Breast epithelium (tissue), 3 donors: ENCODE data around the gene CA7.

ENCODE experiments used
- CTCF ChIP-seq, 3 donors: fragments of 450-650 bp; IDR thresholded peaks; one replicate each; pipeline ENCODE4 v1.5.1; 2016 to 2017; ENCODE audit warnings: antibody characterized with exemption in 3 of 3, mild to moderate bottlenecking in 3 of 3, moderate library complexity in 3 of 3
- POLR2A ChIP-seq: fragments of 450-650 bp; IDR thresholded peaks from one replicate; pipeline ENCODE4 v1.6.1; 2016; ENCODE audit warnings: antibody characterized with exemption, mild to moderate bottlenecking, moderate library complexity
- POLR2AphosphoS5 ChIP-seq, 3 donors: sonication (generic); formaldehyde crosslinking; IDR thresholded peaks; one replicate each; pipeline ENCODE4 v1.6.1; 2017; ENCODE audit warnings: antibody characterized with exemption in 3 of 3

- TF ChIP-seq POLR2A (no peak), CTCF (IDR thresholded peaks at IDR 0.05) (peak in 2 of 3 donors; percentile 55 to 58), POLR2AphosphoS5 (IDR thresholded peaks at IDR 0.05) (no peak)
Measured at GRCh38 chr16:66894948-66895688, 50.9 kb downstream of the CA7 start.
